Naive thymus-derived CD4-positive, alpha-beta T cell (primary cell): ENCODE results near the gene PHETA2. TPM values are rescaled to one million over a fixed set of nuclear protein-coding genes. Genes with fewer than 3 reads are reported as not detected.

ENCODE experiments used
- ATAC-seq: fragments of 150-1000 bp; cut with Tn5 transposase; 2 replicates; pipeline ENCODE4 v1.10.0; 2021; ENCODE audit warnings: mild to moderate bottlenecking, moderate library complexity
- CTCF ChIA-PET: fragments of 350-600 bp; sonication (Branson Sonifier 250); formaldehyde crosslinking; loops from one replicate; lab custom pipeline; 2021; ENCODE audit warnings: antibody characterized with exemption; lab: Charles Lee
- POLR2A ChIA-PET: fragments of 350-600 bp; sonication (Branson Sonifier 250); formaldehyde crosslinking; loops from one replicate; lab custom pipeline; 2021; ENCODE audit warnings: antibody characterized with exemption, inconsistent platforms; lab: Charles Lee
- DNase-seq, 9 donors: peaks; one replicate each; pipeline versions ENCODE4 v3.0.0 to v3.0.0-alpha.2; 2020 to 2022; ENCODE audit warnings: mixed read lengths in 1 of 9
- H3K27ac ChIP-seq: one replicate; pipeline ENCODE4 v1.7.0; 2013; ENCODE audit warnings: mild to moderate bottlenecking, low read depth, low read length, moderate library complexity
- H3K27me3 ChIP-seq, 2 donors: one replicate each; pipeline ENCODE4 v1.7.0; 2013; ENCODE audit warnings: low read length in 2 of 2, mild to moderate bottlenecking in 2 of 2, moderate library complexity in 2 of 2; ENCODE audit not compliant: control insufficient read depth in 2 of 2, insufficient read depth in 2 of 2
- H3K36me3 ChIP-seq, 3 experiments: 1 replicate in 2 of 3; 2 replicates in 1 of 3; pipeline ENCODE4 v1.7.0; 2013; ENCODE audit warnings: low read length in 3 of 3, mild to moderate bottlenecking in 3 of 3, moderate library complexity in 1 of 3; ENCODE audit not compliant: insufficient read depth in 3 of 3, control insufficient read depth in 2 of 3
- H3K4me1 ChIP-seq, 2 donors: one replicate each; pipeline ENCODE4 v1.7.0; 2013; ENCODE audit warnings: low read length in 2 of 2, mild to moderate bottlenecking in 2 of 2, moderate library complexity in 1 of 2; ENCODE audit not compliant: control insufficient read depth in 2 of 2, insufficient read depth in 2 of 2
- H3K4me3 ChIP-seq: 2 replicates; pipeline ENCODE4 v1.7.0; 2013; ENCODE audit warnings: mild to moderate bottlenecking, low read length
- H3K9me3 ChIP-seq, 3 experiments: 1 replicate in 2 of 3; 2 replicates in 1 of 3; pipeline ENCODE4 v1.7.0; 2013; ENCODE audit warnings: low read length in 3 of 3; ENCODE audit not compliant: control insufficient read depth in 2 of 3
- H3K27ac Mint-ChIP-seq, 9 donors: one replicate each; pipeline ENCODE4 v1.8.0; 2020 to 2022; ENCODE audit warnings: mixed read lengths in 9 of 9, mild to moderate bottlenecking in 8 of 9, moderate library complexity in 5 of 9, inconsistent platforms in 2 of 9
- H3K27me3 Mint-ChIP-seq, 5 donors: one replicate each; pipeline ENCODE4 v1.8.0; 2021 to 2022; ENCODE audit warnings: mixed read lengths in 5 of 5, mild to moderate bottlenecking in 1 of 5
- H3K36me3 Mint-ChIP-seq, 5 donors: one replicate each; pipeline ENCODE4 v1.8.0; 2020 to 2022; ENCODE audit warnings: mixed read lengths in 5 of 5, mild to moderate bottlenecking in 3 of 5, inconsistent platforms in 1 of 5
- H3K4me1 Mint-ChIP-seq, 7 donors: one replicate each; pipeline ENCODE4 v1.8.0; 2020 to 2022; ENCODE audit warnings: mixed read lengths in 7 of 7, mild to moderate bottlenecking in 3 of 7, inconsistent platforms in 1 of 7
- H3K4me3 Mint-ChIP-seq, 10 donors: one replicate each; pipeline ENCODE4 v1.8.0; 2020 to 2022; ENCODE audit warnings: mild to moderate bottlenecking in 10 of 10, mixed read lengths in 10 of 10, moderate library complexity in 6 of 10, inconsistent platforms in 2 of 10
- H3K9me3 Mint-ChIP-seq, 11 donors: one replicate each; pipeline ENCODE4 v1.8.0; 2020 to 2022; ENCODE audit warnings: mixed read lengths in 11 of 11, mild to moderate bottlenecking in 4 of 11, inconsistent platforms in 1 of 11, moderate library complexity in 1 of 11
- intact Hi-C, 2 donors: fragments of 100-400 bp; cut with micrococcal nuclease; formaldehyde crosslinking; loops; one replicate each; pipeline ENCODE4 v1.15.1; 2023
- polyA plus RNA-seq, 2 donors: library from polyadenylated mRNA; unstranded; fragments of 300-500 nt; fragmentation: Illumina TruSeq; gene quantifications; one replicate each; pipeline ENCODE4 v1.2.3, GENCODE V29; 2021
- total RNA-seq, 6 experiments: library from RNA in 5 of 6; stranded (reverse) in 5 of 6; gene quantifications; 1 replicate in 5 of 6; 2 replicates in 1 of 6; pipeline ENCODE4 v1.2.3 and lab custom pipeline; 2021 to 2026

The PHETA2 gene
- total RNA-seq (1 to 10 TPM in 3 of 5 experiments, under 1 TPM in 2; 0.82 to 3.9 (median 1.2) TPM), polyA plus RNA-seq (1 to 10 TPM; 1.2 to 1.5 TPM), total RNA-seq (lab: John Stamatoyannopoulos, UW) (not detected)

GRCh38 chr22:42074132-42074811 lies at the start of gene PHETA2:
TSS of gene PHETA2 (plus strand) at chr22:42074248. CDS start at chr22:42077294, 3,046 bp downstream.
- Mint-ChIP-seq H3K27ac (peak within 1 kb of the TSS in 8 of 9 donors; percentile 65 to 86 (median 76)), H3K9me3 (no peaks in the 10 kb centered on the region), H3K27me3 (no peaks in the 10 kb centered on the region), H3K4me1 (peaks cover 27 to 62% (median 47%) of the 10 kb centered on the region in 7 donors), H3K4me3 (peak within 1 kb of the TSS; percentile 66 to 86 (median 70)), H3K36me3 (peaks cover 0 to 3% (median 0%) of the 10 kb centered on the region in 5 donors)
- peaks cover 27 to 29% of the 10 kb centered on the region in 2 donors for H3K4me1 ChIP-seq
- H3K27me3 ChIP-seq, result no peaks in the 10 kb centered on the region
- intact Hi-C loops, result loop anchor here (1.0 to 10.0 kb wide), 6 partner anchors 76 to 979 kb away; partner anchors contain the start of genes EP300 (in 1 of the 2), RANGAP1 (in 1 of the 2), SEPTIN3 (in 1 of the 2) and SNU13 (in 1 of the 2)
- ATAC-seq (no peak), DNase-seq (peak in 8 of 9 donors; percentile 36 to 66 (median 48))
- peak within 1 kb of the TSS; percentile 49 for H3K4me3 ChIP-seq
- peak within 1 kb of the TSS; percentile 66 for H3K27ac ChIP-seq
- ChIA-PET CTCF (no interaction called here), POLR2A (interaction anchor here (1.4 to 3.9 kb wide), 3 partner anchors 8 to 370 kb away, joined by 4 to 21 read pairs (median 5); partner anchors contain the start of gene NDUFA6)
- H3K9me3 ChIP-seq, result no peaks in the 10 kb centered on the region
- peaks cover 0 to under 1% (median 0%) of the 10 kb centered on the region in 3 experiments for H3K36me3 ChIP-seq

- intact Hi-C loops, result no loop called here
- no peaks in the 10 kb centered on the region for H3K27me3 ChIP-seq
- ChIA-PET CTCF (no interaction called here), POLR2A (no interaction called here)
- no peak overlapping the region for H3K27ac Mint-ChIP-seq
- no peak overlapping the region for H3K4me3 Mint-ChIP-seq
- no peaks in the 10 kb centered on the region for H3K9me3 ChIP-seq
- ATAC-seq (no peak), DNase-seq (no peak)
- H3K4me1 ChIP-seq, result peaks cover 6% of the 10 kb centered on the region in 2 donors
- H3K9me3 Mint-ChIP-seq, result peaks cover 0 to 6% (median 0%) of the 10 kb centered on the region in 11 donors
- no peaks in the 10 kb centered on the region for H3K36me3 ChIP-seq
- H3K4me3 ChIP-seq, result no peak overlapping the region
- H3K27me3 Mint-ChIP-seq, result peaks cover 0 to 4% (median 0%) of the 10 kb centered on the region in 5 donors
- peaks cover 0 to 26% (median 6%) of the 10 kb centered on the region in 5 donors for H3K36me3 Mint-ChIP-seq
- peaks cover 0 to 32% (median 13%) of the 10 kb centered on the region in 7 donors for H3K4me1 Mint-ChIP-seq
- H3K27ac ChIP-seq, result no peak overlapping the region
Observed at GRCh38 chr22:42025421-42025820, 48.6 kb upstream of the PHETA2 start.

- CTCF ChIA-PET, result no interaction called here
- no peak overlapping the region for H3K4me3 ChIP-seq
- peaks cover 0 to 20% (median 6%) of the 10 kb centered on the region in 5 donors for H3K36me3 Mint-ChIP-seq
Observed at GRCh38 chr22:42026705-42027104, 47.3 kb upstream of the PHETA2 start.

GRCh38 chr22:42033263-42034181 lies 40.5 kb upstream of the PHETA2 start:
- Mint-ChIP-seq H3K27ac (peak overlapping the region in 1 of 9 donors; percentile 43), H3K4me1 (peaks cover 0 to 27% (median 0%) of the 10 kb centered on the region in 7 donors), H3K4me3 (no peak overlapping the region), H3K36me3 (peaks cover 0 to 35% (median 5%) of the 10 kb centered on the region in 5 donors), H3K27me3 (peaks cover 0 to 3% (median 0%) of the 10 kb centered on the region in 5 donors), H3K9me3 (peaks cover 0 to 29% (median 10%) of the 10 kb centered on the region in 11 donors)
- Histone ChIP-seq H3K9me3 (peaks cover 0 to 11% (median 0%) of the 10 kb centered on the region in 3 experiments), H3K27ac (no peak overlapping the region), H3K27me3 (no peaks in the 10 kb centered on the region), H3K4me1 (no peaks in the 10 kb centered on the region), H3K4me3 (no peak overlapping the region), H3K36me3 (no peaks in the 10 kb centered on the region)
- POLR2A ChIA-PET, result no interaction called here
- CTCF ChIA-PET, result no interaction called here
- ATAC-seq (no peak), DNase-seq (no peak)
- intact Hi-C loops, result no loop called here

More at GRCh38 chr22:42026705-42027104, 47.3 kb upstream of the PHETA2 start:
- H3K4me3 Mint-ChIP-seq, result no peak overlapping the region
- Histone ChIP-seq H3K27ac (no peak overlapping the region), H3K27me3 (no peaks in the 10 kb centered on the region), H3K4me1 (peaks cover 6% of the 10 kb centered on the region in 2 donors), H3K36me3 (no peaks in the 10 kb centered on the region), H3K9me3 (no peaks in the 10 kb centered on the region)
- ATAC-seq (no peak), DNase-seq (no peak)
- H3K4me1 Mint-ChIP-seq, result peaks cover 0 to 41% (median 13%) of the 10 kb centered on the region in 7 donors
- H3K9me3 Mint-ChIP-seq, result peaks cover 0 to 6% (median 0%) of the 10 kb centered on the region in 11 donors
- intact Hi-C loops, result no loop called here
- H3K27ac Mint-ChIP-seq, result no peak overlapping the region
- POLR2A ChIA-PET, result no interaction called here
- peaks cover 0 to 4% (median 0%) of the 10 kb centered on the region in 5 donors for H3K27me3 Mint-ChIP-seq

- ATAC-seq (no peak), DNase-seq (no peak)
- Histone ChIP-seq H3K9me3 (peaks cover 0 to 11% (median 0%) of the 10 kb centered on the region in 3 experiments), H3K36me3 (no peaks in the 10 kb centered on the region), H3K4me3 (no peak overlapping the region), H3K27me3 (no peaks in the 10 kb centered on the region), H3K4me1 (no peaks in the 10 kb centered on the region), H3K27ac (no peak overlapping the region)
- Mint-ChIP-seq H3K36me3 (peaks cover 0 to 36% (median 5%) of the 10 kb centered on the region in 5 donors), H3K4me1 (peaks cover 0 to 23% (median 0%) of the 10 kb centered on the region in 7 donors), H3K27ac (no peak overlapping the region), H3K4me3 (no peak overlapping the region), H3K27me3 (peaks cover 0 to 5% (median 0%) of the 10 kb centered on the region in 5 donors), H3K9me3 (peaks cover 0 to 29% (median 10%) of the 10 kb centered on the region in 11 donors)
- intact Hi-C loops, result no loop called here
- CTCF ChIA-PET, result no interaction called here
- POLR2A ChIA-PET, result interaction anchor here (0.6 kb wide), 1 partner anchor 322 kb away, joined by 3 read pairs; no protein-coding TSS in a partner anchor
Observed at GRCh38 chr22:42035256-42035655, 38.8 kb upstream of the PHETA2 start.

- ATAC-seq, result no peak
- H3K4me1 Mint-ChIP-seq, result peaks cover 0 to 3% (median 0%) of the 10 kb centered on the region in 7 donors
- CTCF ChIA-PET, result interaction anchor here (0.7 kb wide), 1 partner anchor 148 kb away, joined by 6 read pairs; no protein-coding TSS in a partner anchor
Observed at GRCh38 chr22:42039271-42039670, 34.8 kb upstream of the PHETA2 start.

More at GRCh38 chr22:42039271-42039670, 34.8 kb upstream of the PHETA2 start:
- H3K9me3 Mint-ChIP-seq, result peaks cover 0 to 37% (median 15%) of the 10 kb centered on the region in 11 donors
- H3K9me3 ChIP-seq, result peaks cover 0 to 5% (median 0%) of the 10 kb centered on the region in 3 experiments
- no peak for DNase-seq
- H3K4me3 ChIP-seq, result no peak overlapping the region
- H3K4me3 Mint-ChIP-seq, result no peak overlapping the region
- H3K27me3 Mint-ChIP-seq, result peaks cover 0 to 5% (median 0%) of the 10 kb centered on the region in 5 donors
- intact Hi-C loops, result no loop called here
- no peak overlapping the region for H3K27ac Mint-ChIP-seq
- peaks cover 6 to 46% (median 11%) of the 10 kb centered on the region in 5 donors for H3K36me3 Mint-ChIP-seq
- H3K36me3 ChIP-seq, result no peaks in the 10 kb centered on the region
- no peak overlapping the region for H3K27ac ChIP-seq
- POLR2A ChIA-PET, result interaction anchor here (0.7 to 0.8 kb wide), 2 partner anchors 41 to 146 kb away, joined by 3 to 4 read pairs; partner anchors contain the start of gene WBP2NL
- H3K4me1 ChIP-seq, result no peaks in the 10 kb centered on the region
- no peaks in the 10 kb centered on the region for H3K27me3 ChIP-seq
